ENCODE results near the gene PARP15.
A peak's percentile ranks its signal among the peaks of the same experiment; 100 is the strongest.

The PARP15 gene

DNA sequence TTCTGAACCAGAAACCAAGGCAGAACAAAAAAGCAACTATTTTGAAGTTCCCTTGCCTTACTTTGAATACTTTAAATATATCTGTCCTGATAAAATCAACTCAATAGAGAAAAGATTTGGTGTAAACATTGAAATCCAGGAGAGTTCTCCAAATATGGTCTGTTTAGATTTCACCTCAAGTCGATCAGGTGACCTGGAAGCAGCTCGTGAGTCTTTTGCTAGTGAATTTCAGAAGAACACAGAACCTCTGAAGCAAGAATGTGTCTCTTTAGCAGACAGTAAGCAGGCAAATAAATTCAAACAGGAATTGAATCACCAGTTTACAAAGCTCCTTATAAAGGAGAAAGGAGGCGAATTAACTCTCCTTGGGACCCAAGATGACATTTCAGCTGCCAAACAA is 8.7 kb upstream of the PARP15 start:
- no peak for DNase-seq (ENCODE audit: low read depth in 2 of 2, low spot score in 1 of 2)

GRCh38 chr3:122572940-122573412 is 4.5 kb upstream of the PARP15 start:
- DNase-seq (ENCODE audit: low read depth in 2 of 2, low spot score in 1 of 2) = peak in 1 of 2 donors; percentile 17

GRCh38 chr3:122576174-122576940 is 1.1 kb upstream of the PARP15 start:
- no peak for DNase-seq (ENCODE audit: low read depth in 2 of 2, low spot score in 1 of 2)

GRCh38 chr3:122578069-122578740 is 755 bp downstream of the PARP15 start:
- DNase-seq (ENCODE audit: low read depth in 2 of 2, low spot score in 1 of 2) = no peak

DNA sequence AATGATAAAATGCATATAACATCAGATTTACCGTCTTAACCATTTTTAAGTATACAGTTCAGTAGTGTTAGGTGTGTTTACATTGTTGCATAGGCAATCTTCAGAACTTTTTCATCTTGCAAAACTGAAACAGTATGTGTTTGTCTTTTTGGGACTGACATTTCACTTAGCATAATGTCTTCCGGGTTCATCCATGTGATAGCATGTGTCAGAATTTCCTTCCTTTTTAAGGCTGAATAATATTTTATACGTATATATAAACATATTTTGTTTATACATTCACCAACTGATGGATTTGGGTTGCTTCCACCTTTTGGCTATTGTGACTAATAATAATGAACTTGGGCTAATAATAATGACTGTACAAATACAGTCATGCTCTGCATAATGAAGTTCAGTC is 3.0 kb downstream of the PARP15 start:
- no peak for DNase-seq (ENCODE audit: low read depth in 2 of 2, low spot score in 1 of 2)

DNA sequence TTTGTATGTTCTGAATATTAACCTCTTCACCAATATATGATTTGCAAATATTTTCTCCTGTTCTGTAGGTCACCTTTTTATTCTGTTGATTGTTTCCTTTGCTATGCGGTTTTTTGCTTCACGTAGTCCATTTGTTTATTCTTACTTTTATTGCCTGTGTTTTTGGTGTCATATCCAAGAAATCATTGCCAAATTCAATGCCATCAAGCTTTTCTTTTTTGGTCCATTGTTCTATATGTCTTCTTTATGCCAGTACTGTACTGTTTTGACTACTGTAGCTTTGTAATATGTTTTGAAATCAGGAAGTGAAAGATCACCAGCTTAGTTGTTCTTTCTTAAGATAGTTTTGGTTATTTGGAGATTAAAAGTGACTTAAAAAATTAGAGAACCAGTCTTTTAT is 4.2 kb downstream of the PARP15 start:
- no peak for DNase-seq (ENCODE audit: low read depth in 2 of 2, low spot score in 1 of 2)

- DNase-seq (ENCODE audit: low read depth in 2 of 2, low spot score in 1 of 2) = no peak
Measured at GRCh38 chr3:122582390-122582789, 4.9 kb downstream of the PARP15 start.

- no peak for DNase-seq (ENCODE audit: low read depth in 2 of 2, low spot score in 1 of 2)
Measured at GRCh38 chr3:122586098-122586497, 8.6 kb downstream of the PARP15 start.

DNA sequence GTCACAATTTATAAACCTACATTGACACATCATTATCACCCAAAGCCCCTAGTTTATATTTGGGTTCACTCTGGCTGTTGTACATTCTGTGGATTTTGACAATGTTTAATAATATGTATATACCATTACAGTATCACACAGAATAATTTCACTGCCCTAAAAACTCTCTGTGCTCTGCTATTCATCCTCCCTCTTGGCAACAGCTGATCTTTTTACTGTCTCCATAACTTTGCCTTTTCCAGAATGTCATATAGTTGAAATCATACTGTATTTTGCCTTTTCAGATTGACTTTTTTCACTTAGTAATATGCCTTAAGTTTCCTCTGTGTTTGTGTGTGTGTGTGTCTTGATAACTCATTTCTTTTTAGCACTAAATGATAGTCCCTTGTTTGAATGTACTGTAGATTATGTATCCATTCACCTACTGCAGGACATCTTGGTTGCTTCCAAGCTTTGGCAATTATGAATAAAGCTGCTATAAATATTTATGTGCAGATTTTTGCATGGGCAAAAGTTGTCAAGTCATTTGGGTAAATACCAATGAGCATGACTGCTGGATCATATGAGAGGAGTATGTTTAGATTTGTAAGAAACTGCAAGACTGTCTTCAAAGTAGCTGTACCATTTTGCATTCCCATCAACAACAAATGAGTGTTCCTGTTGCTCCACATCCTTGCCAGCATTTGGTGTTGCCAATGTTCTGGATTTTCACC is 9.5 kb downstream of the PARP15 start:
- DNase-seq (ENCODE audit: low read depth in 2 of 2, low spot score in 1 of 2) = no peak

DNA sequence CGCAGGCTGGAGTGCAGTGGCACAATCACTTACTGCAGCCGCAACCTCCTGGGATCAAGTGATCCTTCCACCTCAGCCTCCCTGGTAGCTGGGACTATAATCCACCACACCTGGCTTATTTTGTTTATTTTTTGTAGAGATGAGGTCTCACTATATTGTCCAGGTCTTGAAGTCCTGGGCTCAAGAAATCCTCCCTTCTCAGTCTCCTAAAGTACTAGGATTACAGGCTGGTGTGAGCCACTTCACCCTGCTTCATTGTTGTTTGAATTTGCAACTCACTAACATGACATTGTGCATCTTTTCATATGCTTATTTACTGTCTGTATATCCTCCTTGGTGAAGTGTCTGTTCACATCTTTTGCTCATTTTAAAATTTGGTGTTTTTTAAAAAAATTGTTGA is 10.1 kb downstream of the PARP15 start:
- no peak for DNase-seq (ENCODE audit: low read depth in 2 of 2, low spot score in 1 of 2)

- no peak for DNase-seq (ENCODE audit: low read depth in 2 of 2, low spot score in 1 of 2)
Measured at GRCh38 chr3:122589297-122589696, 11.8 kb downstream of the PARP15 start.

DNA sequence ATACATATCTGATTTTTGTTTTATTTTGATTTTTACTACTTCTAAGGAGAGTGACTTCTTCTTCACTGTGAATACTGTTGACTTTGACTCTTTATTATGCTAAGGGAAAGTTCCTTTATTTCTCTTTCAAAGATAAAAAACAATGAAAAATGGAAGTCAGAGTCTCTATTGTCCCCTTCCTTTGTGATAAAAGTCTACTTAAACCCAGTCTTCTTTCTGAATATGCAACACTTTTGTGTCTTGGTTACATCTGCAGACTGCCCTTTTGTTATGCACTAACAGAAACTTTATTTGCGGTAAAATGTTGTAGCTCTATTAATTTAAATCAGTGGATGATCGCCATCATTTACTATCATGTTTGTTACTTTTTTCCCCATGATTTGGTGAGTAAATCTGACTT is 13.2 kb downstream of the PARP15 start:
- no peak for DNase-seq (ENCODE audit: low read depth in 2 of 2, low spot score in 1 of 2)

DNA sequence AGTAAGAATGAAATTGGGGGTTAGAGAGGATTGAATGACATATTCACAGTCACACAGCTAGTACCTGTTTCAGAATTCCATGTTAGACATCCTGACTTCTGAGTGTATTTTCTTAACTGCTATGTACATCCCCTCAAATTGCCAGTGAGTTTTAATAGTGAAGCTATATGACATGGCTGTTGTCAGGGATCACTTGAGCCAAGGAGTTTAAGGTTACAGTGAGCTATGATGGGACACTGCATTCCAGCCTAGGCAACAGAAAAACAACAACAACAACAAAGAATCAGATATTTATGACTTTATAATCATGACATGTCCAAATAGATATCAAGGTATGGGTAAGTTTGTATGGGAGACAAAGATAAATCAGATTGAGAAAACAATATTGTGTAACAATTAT is 16.6 kb downstream of the PARP15 start:
- no peak for DNase-seq (ENCODE audit: low read depth in 2 of 2, low spot score in 1 of 2)

DNA sequence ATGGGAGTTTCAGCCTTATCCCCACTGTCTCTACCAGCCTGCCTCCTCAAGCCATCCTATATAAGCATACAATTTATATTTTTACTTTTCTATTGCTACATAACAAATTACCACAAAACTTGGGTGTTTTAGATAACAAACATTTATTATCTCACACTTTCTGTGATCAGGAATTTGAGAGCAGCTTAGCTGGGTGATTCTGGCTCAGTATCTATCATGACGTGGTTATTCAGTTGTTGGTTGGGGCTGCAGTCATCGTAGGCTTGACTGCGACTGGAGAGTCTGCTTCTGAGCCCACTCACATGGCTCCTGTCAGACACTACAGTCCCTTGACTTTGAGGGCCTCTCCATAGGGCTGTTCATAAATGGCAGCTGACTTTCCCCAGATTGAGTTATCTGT is 20.7 kb downstream of the PARP15 start:
- DNase-seq (ENCODE audit: low read depth in 2 of 2, low spot score in 1 of 2) = no peak

DNA sequence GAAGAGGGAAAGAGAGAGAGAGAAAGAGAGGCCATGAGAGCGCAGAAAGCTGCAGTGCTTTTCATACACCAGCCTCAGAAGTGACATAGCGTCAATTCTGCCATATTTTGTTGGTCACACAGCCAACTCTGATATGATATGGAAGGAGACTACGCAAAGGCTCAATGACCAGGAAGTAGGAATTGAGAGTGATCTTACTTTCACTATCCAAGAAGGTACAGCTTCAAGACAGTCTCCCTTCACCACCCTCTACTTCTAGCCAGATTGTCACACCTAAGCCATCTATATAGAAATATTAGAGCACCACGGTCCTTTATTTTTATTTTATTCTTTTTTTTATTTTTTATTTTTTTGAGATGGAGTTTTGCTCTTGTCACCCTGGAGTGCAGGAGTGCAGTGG is 21.1 kb downstream of the PARP15 start:
- no peak for DNase-seq (ENCODE audit: low read depth in 2 of 2, low spot score in 1 of 2)

GRCh38 chr3:122602011-122602710 is 24.7 kb downstream of the PARP15 start:
- DNase-seq (ENCODE audit: low read depth in 2 of 2, low spot score in 1 of 2) = no peak

DNA sequence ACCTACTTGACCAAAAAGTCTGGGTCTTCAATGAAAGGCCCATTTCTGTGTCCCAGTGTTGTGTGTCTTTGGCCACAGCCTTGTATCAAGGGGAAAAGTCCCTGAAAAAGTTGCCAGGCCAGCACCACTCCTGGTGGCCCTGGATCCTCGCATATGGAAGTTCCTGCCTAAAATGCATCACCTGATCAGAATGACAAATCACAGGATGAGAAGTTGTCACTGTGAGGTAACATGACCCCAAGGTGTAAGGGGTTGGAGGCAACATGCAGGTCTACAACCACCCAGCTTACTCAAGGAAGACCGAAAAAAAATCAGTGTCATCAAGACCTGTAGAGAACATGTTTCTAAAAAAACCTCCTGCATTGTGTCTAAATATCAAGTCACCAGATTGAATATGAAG is 25.6 kb downstream of the PARP15 start:
- DNase-seq (ENCODE audit: low read depth in 2 of 2, low spot score in 1 of 2) = no peak

DNA sequence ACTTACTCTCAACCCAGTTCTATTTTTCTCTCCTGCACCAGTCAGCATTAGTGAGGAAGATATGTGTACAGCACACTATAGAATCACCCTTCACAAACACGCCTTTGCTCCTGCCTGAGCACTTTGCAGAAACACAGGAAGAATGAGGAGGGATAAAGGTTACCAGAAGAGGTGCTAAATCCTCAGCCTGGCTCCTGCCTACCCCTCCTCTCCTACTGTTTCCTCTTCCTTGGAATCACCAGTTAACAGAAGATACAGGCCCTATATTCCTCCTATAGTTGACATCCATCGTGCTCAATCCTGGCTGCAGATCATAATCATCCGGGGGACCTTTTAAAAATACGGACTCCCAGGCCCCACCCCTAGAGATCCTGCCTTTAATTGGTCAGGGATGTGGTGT is 28.9 kb downstream of the PARP15 start:
- no peak for DNase-seq (ENCODE audit: low read depth in 2 of 2, low spot score in 1 of 2)

DNA sequence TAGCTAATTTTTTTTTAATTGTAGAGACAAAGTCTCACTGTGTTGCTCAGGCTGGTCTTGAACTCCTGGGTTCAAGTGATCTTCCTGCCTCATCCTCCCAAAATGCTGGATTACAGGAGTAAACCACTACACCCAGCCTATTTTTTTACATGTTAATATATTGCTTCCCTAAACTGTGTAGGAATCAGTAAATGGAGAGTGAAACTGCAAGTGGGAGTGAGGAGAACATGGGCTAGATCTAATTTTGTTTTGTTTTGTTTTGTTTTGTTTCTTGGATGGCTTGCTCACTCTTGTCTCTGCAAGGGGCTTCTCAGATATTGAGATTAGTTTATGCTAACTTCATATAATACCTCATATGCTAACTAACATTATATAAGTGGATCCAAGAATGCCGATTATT is 31.5 kb downstream of the PARP15 start:
- DNase-seq (ENCODE audit: low read depth in 2 of 2, low spot score in 1 of 2) = no peak

DNA sequence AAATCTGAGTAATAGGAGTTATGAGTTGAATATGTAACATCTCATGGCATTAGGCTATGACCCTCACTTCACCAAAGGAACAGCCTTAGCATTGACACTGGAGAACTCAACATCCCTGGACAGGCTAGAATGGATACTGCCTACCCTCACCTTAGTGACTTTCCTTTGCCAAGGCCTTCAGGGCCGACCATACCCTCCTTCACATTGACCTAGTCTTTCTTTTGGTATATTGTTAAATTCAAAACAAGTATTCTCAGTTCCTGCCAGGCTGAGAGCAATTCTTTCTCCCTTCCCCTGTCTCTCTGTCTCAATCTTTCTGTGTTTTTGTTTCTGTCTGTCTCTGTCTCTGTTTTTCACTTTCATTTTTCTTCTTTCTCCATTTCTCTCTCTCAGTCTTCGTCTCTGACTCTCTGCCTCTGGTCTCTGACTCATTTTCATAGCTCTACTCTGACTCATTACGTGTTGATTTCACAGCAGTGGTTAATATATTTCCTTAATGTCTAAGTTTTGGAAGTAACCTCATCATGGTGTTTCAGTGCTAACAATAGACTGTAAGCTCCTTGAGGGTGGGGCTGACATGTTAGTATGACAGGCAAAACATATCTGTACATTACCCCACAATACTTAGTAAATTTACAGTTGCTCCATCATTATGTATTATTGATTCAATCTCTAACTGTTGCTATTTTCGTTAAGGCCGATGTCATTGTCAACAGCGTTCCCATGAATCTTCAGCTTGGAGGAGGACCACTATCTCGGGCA is 32.5 kb downstream of the PARP15 start:
- DNase-seq (ENCODE audit: low read depth in 2 of 2, low spot score in 1 of 2) = no peak

GRCh38 chr3:122612696-122613095 is 35.2 kb downstream of the PARP15 start:
- DNase-seq (ENCODE audit: low read depth in 2 of 2, low spot score in 1 of 2) = no peak
